Activated CD8-positive, alpha-beta memory T cell treated with anti-CD3 and anti-CD28 coated beads, Interleukin-2, amount 50 U/mL, for 24 hours (primary cell): ENCODE measurements around the gene DNHD1.
"Not testable (repeated sequence)": the region's sequence is repeated elsewhere in the genome, so short reads cannot be mapped to it uniquely, and the experiment has no call there.

Experiments
- DNase-seq: peaks from one replicate; pipeline ENCODE4 v3.0.0-alpha.2; 2020; ENCODE audit errors: extremely low read depth

DNHD1 gene

GRCh38 chr11:6480299-6480914 lies 16.7 kb upstream of the DNHD1 start:
- no peak for DNase-seq

GRCh38 chr11:6481012-6481923 lies 15.8 kb upstream of the DNHD1 start, which contains the start of the genes ARFIP2 and TIMM10B:
Gene ARFIP2 (minus strand): TSS chr11:6481331. CDS start chr11:6480421, 910 bp downstream.
Gene TIMM10B (plus strand): TSS chr11:6481501. CDS start chr11:6481517, 16 bp downstream.
- DNase-seq, result peak; percentile 96

DNA sequence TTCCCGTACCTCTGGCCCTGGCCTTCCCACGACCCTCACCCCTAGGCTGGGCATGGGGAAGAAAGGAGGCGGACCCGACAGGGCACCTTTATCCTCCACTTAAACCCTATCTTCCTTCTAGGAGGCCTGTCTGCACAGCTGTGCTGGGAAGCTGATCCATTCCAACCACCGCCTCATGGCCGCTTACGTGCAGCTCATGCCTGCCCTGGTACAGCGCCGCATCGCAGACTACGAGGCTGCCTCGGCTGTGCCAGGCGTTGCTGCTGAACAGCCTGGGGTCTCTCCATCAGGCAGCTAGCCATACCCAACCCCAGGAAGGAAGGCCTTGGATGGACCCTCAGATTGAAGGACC lies 15.2 kb upstream of the DNHD1 start:
- no peak for DNase-seq

DNA sequence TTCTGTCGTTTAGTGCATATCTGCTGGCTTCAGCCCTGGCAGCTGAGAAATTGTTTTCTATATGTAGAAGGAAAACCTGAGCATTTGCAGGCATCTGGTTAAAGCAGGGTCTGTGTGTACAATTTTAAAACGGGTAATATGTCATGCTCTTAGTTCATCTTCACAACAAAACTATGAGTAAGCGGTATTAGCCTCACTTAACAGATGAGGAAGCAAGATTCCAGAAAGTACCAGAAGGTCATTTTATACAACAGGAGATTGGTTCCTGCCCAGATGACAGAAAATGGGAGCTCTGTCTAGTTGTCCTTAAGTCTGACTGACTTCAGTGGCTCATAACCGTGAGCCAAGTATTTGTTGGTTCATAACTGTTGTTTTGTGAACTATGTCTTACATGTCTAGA lies 14.6 kb upstream of the DNHD1 start:
- DNase-seq, result no peak

- DNase-seq, result no peak
Measured at GRCh38 chr11:6483015-6483414, 14.1 kb upstream of the DNHD1 start.

DNA sequence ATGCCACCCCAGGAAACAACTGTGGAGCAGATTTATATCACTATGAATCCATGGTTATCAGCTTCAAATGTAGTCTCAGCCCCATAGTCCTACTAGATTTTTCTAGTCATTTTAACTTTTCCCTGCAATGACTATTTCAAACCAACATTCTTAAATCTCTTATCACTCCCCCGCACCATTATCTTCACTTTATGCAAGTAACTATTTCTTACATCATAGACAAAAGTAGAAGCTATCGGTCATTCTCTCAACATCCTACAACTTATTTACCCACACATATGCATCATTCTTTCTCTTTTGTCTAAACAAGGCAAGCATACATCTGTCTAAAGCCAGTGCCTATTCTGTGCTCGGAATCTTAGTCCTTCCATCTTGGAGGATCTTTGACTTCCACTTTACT lies 11.4 kb upstream of the DNHD1 start:
- no peak for DNase-seq

DNA sequence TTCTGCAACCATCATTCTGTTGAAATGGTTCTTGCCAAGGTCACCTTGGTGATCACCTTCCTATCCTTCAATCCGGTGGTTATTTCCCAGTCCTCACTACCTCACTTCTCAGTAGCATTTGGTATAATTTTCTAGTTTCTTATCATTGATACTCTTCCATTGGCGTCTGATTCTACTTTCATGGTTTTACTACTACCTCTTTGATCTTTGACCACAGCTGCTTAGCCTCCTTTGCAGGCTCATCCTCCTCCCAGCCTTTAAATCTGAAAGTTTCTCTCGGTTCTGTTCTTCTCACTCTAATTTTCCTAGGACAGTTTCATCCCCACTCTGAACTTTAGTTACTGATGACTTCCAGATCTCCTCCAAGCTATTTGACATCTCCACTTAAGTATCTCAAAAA lies 10.8 kb upstream of the DNHD1 start:
- no peak for DNase-seq

GRCh38 chr11:6486938-6487337 lies 10.1 kb upstream of the DNHD1 start:
- DNase-seq, result no peak

GRCh38 chr11:6488342-6488741 lies 8.7 kb upstream of the DNHD1 start:
- DNase-seq, result no peak

DNA sequence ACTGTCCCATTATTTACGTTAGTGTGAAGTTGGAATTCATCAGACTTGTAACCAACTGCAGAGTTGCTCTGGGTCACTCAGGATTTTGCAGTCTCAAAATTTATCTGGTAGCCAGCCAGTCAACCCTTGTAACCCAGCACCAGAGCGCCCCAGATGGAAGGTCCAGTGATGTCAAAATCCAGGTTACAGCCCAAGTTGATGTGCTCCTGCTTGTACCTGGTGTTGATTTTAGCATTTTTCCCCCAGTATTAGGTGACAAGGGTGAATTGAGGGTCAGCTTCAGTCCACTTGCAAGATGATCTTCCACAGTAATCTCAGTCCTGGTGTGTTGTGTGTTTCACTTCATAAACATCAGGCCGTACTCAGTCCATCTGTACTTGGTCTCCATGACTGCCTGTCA lies 8.3 kb upstream of the DNHD1 start:
- DNase-seq, result no peak

DNA sequence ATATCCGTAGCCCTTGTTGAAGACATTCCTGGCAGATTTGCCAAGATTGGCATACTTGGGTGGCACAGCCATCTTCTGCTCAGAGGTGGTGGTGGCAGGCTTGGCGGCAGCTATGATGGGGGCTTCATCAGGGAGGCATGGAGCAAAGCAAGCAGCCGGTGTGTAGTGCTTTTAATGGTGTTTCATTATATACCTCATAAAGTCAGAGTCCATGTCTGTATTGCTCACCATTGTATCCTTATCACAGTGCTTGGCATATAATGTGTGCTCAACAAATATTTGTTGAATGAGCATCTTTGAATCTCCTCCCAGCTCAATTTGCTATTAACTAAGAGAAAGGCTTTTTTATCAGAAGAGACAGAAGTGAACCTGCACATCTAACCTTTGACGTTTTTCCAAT lies 7.8 kb upstream of the DNHD1 start:
- no peak for DNase-seq

GRCh38 chr11:6498121-6498520 lies 1.0 kb downstream of the DNHD1 start:
- DNase-seq, result no peak

- no peak for DNase-seq
Measured at GRCh38 chr11:6498544-6498943, 1.5 kb downstream of the DNHD1 start.

DNA sequence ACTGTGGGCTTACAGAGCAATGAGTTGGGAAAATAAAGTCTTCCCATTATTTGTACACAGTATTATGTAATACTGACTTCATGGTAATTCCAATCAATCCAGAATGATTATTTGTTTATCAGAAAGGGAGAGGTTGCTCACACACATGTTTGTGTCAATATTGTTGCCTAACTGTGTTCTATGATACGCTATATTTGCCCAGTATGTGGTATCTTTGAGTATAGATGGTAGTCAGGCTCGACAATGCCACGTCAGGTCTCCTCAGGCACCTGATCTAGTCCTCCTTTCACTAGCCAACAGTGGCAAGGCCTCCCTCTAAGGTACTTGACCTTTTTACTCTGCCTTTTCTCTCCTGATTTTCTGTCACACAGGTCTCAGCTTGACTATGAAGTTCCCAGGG lies 5.3 kb downstream of the DNHD1 start:
- DNase-seq, result no peak

GRCh38 chr11:6504166-6504565 lies 7.1 kb downstream of the DNHD1 start:
- no peak for DNase-seq

DNA sequence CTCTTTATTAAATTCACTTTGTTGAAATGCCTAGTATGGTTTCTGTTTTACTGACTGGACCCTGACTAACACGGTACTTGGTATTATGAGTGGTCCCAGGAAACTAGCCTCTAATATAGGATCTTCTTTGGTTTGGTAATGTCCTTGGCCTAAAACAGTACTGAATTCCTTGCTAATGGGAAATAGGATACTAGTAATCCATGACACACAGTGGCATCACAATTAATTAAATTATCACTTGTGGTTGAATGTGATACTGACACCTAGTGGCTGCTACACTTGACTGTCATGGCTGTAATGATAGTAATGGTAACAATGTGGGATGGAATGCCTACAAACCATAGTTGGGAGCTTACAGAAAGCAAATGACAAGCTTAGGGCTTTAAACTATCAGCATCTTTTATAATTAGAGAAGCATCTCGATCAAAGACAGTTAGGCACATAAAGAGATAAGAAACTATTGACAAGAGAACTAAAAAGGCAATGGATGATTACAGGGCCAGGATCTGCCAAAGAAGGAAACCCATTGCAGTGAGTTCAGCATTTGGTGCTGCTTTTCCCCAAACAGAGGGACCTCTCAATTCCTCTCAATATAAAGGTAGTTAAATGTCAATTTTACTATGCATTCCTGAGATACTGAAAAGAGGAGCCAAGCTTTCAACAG lies 8.6 kb downstream of the DNHD1 start:
- DNase-seq, result no peak

DNA sequence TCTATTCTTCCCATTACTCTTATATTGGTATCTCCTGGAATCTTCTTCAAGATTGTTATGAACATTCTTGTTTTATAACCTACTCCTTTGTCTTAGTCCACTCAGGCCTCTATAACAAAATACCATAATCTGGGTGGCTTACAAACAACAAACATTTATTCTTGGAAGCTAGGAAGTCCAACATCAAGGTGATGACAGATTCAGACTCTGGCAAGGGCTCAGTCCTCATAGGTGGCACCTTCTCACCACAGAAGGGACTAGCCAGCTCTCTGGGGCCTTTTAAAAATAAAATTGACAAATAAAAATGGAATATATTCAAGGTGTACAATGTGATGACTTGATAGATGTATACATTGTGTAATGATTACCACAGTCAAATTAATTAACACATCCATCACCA lies 19.8 kb downstream of the DNHD1 start:
- DNase-seq, result no peak

DNA sequence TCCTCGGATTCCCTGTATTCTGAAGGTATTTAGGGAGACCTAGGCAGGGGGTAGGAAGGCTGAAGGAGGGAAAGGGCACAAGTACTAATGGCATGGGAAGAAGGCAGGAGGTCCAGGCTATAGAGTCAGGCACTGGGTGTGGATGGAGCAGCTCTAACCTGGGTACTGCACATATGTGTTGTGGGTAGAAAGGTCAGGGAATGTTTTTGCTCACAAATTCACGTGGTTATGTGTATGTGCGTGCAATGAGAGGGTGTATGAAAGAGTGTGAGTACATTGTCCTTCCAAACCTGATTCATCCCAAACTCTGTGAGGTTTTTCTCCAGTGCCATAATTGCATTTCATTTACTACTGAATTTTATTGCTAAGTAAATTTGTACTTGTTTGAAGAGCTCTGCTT lies 23.2 kb downstream of the DNHD1 start:
- no peak for DNase-seq

DNA sequence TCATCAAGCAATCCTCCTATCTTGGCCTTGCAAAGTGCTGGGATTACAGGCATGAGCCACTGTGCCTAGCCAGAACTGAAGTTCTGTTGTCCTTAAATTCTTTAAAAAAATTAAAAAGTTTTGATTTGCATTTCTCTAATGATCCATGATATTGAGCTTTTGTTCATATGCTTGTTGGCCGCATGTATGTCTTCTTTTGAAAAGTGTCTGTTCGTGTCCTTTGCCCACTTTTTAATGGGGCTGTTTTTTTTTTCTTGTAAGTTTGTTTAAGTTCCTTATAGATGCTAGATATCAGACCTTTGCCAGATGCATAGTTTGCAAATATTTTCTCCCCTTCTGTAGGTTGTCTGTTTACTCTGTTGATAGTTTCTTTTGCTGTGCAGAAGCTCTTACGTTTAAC lies 24.9 kb downstream of the DNHD1 start:
- not testable (repeated sequence) for DNase-seq

DNA sequence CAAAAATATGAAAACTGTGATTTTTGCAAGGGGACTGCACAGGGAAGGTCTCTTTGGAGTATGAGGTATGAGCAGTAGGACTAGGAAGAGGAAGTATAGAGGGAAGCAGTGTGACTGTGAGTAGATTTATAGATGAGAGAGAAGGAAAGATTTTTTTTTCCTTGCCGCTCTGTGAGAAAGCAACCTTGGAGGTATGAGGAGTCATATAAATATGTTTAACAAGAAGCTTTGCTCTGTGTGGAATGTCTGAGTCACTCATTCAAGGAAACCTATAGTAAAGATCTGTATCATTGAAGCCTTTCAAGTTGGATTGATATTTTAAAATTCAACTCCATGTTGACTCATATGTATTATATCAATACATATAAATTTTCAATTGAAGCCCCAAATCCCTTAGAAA lies 26.2 kb downstream of the DNHD1 start:
- no peak for DNase-seq

- no peak for DNase-seq
Measured at GRCh38 chr11:6526411-6527135, 29.5 kb downstream of the DNHD1 start.

- no peak for DNase-seq
Measured at GRCh38 chr11:6529266-6529665, 32.2 kb downstream of the DNHD1 start.
